ENCODE data around the gene KRTAP4-7. TPM values are rescaled to one million over a fixed set of nuclear protein-coding genes. Genes with fewer than 3 reads are reported as not detected.
"Not testable (repeated sequence)": the region's sequence is repeated elsewhere in the genome, so short reads cannot be mapped to it uniquely, and the experiment has no call there.

The KRTAP4-7 gene
- total and polyA plus RNA-seq, 2 experiments from 2014 or later = not detected

- Mint-ChIP-seq H3K4me3 (no peak overlapping the region), H3K36me3 (ENCODE audit: low read depth) (peaks cover 32% of the 10 kb centered on the region), H3K27me3 (ENCODE audit: insufficient read depth, low read depth, poor library complexity) (peaks cover 1% of the 10 kb centered on the region), H3K27ac (no peak overlapping the region), H3K4me1 (peaks cover 28% of the 10 kb centered on the region), H3K9me3 (peaks cover 28% of the 10 kb centered on the region)
- no peaks in the 10 kb centered on the region for H3K79me2 ChIP-seq (replicated peaks; ENCODE audit: insufficient read depth)
- H3K27me3 ChIP-seq (ENCODE audit: insufficient read depth) = no peaks in the 10 kb centered on the region
- no peaks in the 10 kb centered on the region for H3K9me2 ChIP-seq (ENCODE audit: insufficient read depth)
- no peak overlapping the region for H3K27ac ChIP-seq (ENCODE audit: low read depth)
- no peak overlapping the region for H3K4me2 ChIP-seq
- no peaks in the 10 kb centered on the region for H3F3A ChIP-seq (replicated peaks; ENCODE audit: low read depth)
- no peaks in the 10 kb centered on the region for H4K20me1 ChIP-seq (replicated peaks; ENCODE audit: insufficient read depth)
- DNase-seq (ENCODE audit: low spot score) = no peak
- no peak overlapping the region for H2AFZ ChIP-seq
- H3K36me3 ChIP-seq (ENCODE audit: insufficient read depth) = peaks cover 16% of the 10 kb centered on the region; the same call in 1 of the 2 replicates
- H3K4me3 ChIP-seq = no peak overlapping the region
- 0 out of 2 replicates have a peak, but pooled peaks cover 4% of the 10 kb centered on the region for H3K4me1 ChIP-seq (ENCODE audit: insufficient read depth)
- ATAC-seq = no peak
- no peak for TF ChIP-seq ZNF331 (CRISPR knock-in tag; IDR thresholded peaks at IDR 0.05; ENCODE audit: low read depth)
Measured at GRCh38 chr17:41116297-41116696, 32.3 kb downstream of the KRTAP4-7 start.

- not testable (repeated sequence) for DNase-seq (ENCODE audit: low spot score)
Measured at GRCh38 chr17:41117846-41118386, 34.0 kb downstream of the KRTAP4-7 start, which contains the start of gene KRTAP4-11. Gene KRTAP4-11, minus strand, starts transcription at chr17:41118373. Its CDS starts 58 bp downstream, at chr17:41118315.

GRCh38 chr17:41118721-41119120, 34.8 kb downstream of the KRTAP4-7 start:
- Mint-ChIP-seq H3K27me3 (ENCODE audit: insufficient read depth, low read depth, poor library complexity) (peaks cover 6% of the 10 kb centered on the region), H3K27ac (no peak overlapping the region), H3K4me1 (peaks cover 33% of the 10 kb centered on the region), H3K9me3 (peaks cover 5% of the 10 kb centered on the region; the same call in 2 of the 3 replicates), H3K36me3 (ENCODE audit: low read depth) (peaks cover 13% of the 10 kb centered on the region), H3K4me3 (no peak overlapping the region)
- Histone ChIP-seq H2AFZ (no peak overlapping the region), H3K36me3 (ENCODE audit: insufficient read depth) (no peaks in the 10 kb centered on the region; the same call in 1 of the 2 replicates), H3K4me2 (no peak overlapping the region), H3K79me2 (replicated peaks; ENCODE audit: insufficient read depth) (no peaks in the 10 kb centered on the region), H3K4me3 (no peak overlapping the region), H3F3A (replicated peaks; ENCODE audit: low read depth) (no peaks in the 10 kb centered on the region), H3K27ac (ENCODE audit: low read depth) (no peak overlapping the region), H4K20me1 (replicated peaks; ENCODE audit: insufficient read depth) (no peaks in the 10 kb centered on the region), H3K4me1 (ENCODE audit: insufficient read depth) (0 out of 2 replicates have a peak, but pooled peaks cover 4% of the 10 kb centered on the region), H3K9me2 (ENCODE audit: insufficient read depth) (no peaks in the 10 kb centered on the region), H3K27me3 (ENCODE audit: insufficient read depth) (no peaks in the 10 kb centered on the region)
- no peak for DNase-seq (ENCODE audit: low spot score)
- ATAC-seq = no peak
- no peak for TF ChIP-seq ZNF462 (CRISPR knock-in tag; IDR thresholded peaks at IDR 0.05)
- no peak for TF ChIP-seq EZH2 (IDR thresholded peaks at IDR 0.05; ENCODE audit: low read depth, unreplicated experiment)
- no peak for TF ChIP-seq REST (IDR thresholded peaks at IDR 0.05; ENCODE audit: unreplicated experiment)
- no peak for TF ChIP-seq EZH2phosphoT487 (IDR thresholded peaks at IDR 0.05; ENCODE audit: unreplicated experiment)

More at GRCh38 chr17:41117846-41118386, 34.0 kb downstream of the KRTAP4-7 start, which contains the start of gene KRTAP4-11:
- ATAC-seq; H3K79me2 ChIP-seq (replicated peaks; ENCODE audit: insufficient read depth); H3K4me2 ChIP-seq; H3K9me2 ChIP-seq (ENCODE audit: insufficient read depth); H3K4me3 Mint-ChIP-seq; H3K36me3 ChIP-seq (ENCODE audit: insufficient read depth); H3K27me3 Mint-ChIP-seq (ENCODE audit: insufficient read depth, low read depth, poor library complexity); H3K27ac ChIP-seq (ENCODE audit: low read depth); H3K4me3 ChIP-seq; H3K4me1 ChIP-seq (ENCODE audit: insufficient read depth); H2AFZ ChIP-seq; H3F3A ChIP-seq (replicated peaks; ENCODE audit: low read depth); H4K20me1 ChIP-seq (replicated peaks; ENCODE audit: insufficient read depth); H3K27me3 ChIP-seq (ENCODE audit: insufficient read depth): not testable (repeated sequence)
- H3K36me3 Mint-ChIP-seq (ENCODE audit: low read depth) = peaks cover 20% of the 10 kb centered on the region
- H3K27ac Mint-ChIP-seq = peak within 1 kb of the TSS; percentile 66; the same call in 1 of the 2 replicates
- peaks cover 13% of the 10 kb centered on the region for H3K9me3 Mint-ChIP-seq
- H3K4me1 Mint-ChIP-seq = peaks cover 28% of the 10 kb centered on the region

Measured in GM23338 (cell line).